SU-DHL-6 (cell line): ENCODE results near the gene AKAP1.

Source experiments
- H2AFZ ChIP-seq: fragments of 200-600 bp; sonication (generic); 2 replicates; pipeline ENCODE4 v1.6.1; 2014; ENCODE audit warnings: low read depth, mild to moderate bottlenecking, moderate library complexity, mixed read lengths, antibody characterized with exemption, low read length; ENCODE audit not compliant: severe bottlenecking
- H3F3A ChIP-seq: fragments of 200-600 bp; shearing (Covaris generic); 2 replicates; pipeline ENCODE4 v1.6.0; 2016; ENCODE audit warnings: antibody characterized with exemption, mild to moderate bottlenecking; ENCODE audit not compliant: insufficient read depth
- H3K27ac ChIP-seq: fragments of 200-600 bp; sonication (generic); 2 replicates; pipeline ENCODE4 v1.5.1; 2016; ENCODE audit warnings: low read depth, mild to moderate bottlenecking, low read length, moderate library complexity, mixed read lengths
- H3K27me3 ChIP-seq: fragments of 200-600 bp; sonication (generic), shearing (Covaris generic); 2 replicates; pipeline ENCODE4 v1.6.0; 2014; ENCODE audit warnings: mild to moderate bottlenecking, low read length
- H3K36me3 ChIP-seq: fragments of 200-600 bp; sonication (generic); 2 replicates; pipeline ENCODE4 v1.6.1; 2014; ENCODE audit warnings: mild to moderate bottlenecking, low read length, mixed read lengths
- H3K4me2 ChIP-seq: fragments of 300-600, 200-600 bp; shearing (Covaris generic), sonication (generic); 2 replicates; pipeline ENCODE4 v1.6.0; 2014; ENCODE audit warnings: low read length, low read depth, mild to moderate bottlenecking; ENCODE audit not compliant: poor library complexity, severe bottlenecking
- H3K4me3 ChIP-seq: fragments of 200-600 bp; sonication (generic); 2 replicates; pipeline ENCODE4 v1.5.1; 2014; ENCODE audit warnings: antibody characterized with exemption, low read length, mild to moderate bottlenecking, mixed read lengths; ENCODE audit not compliant: insufficient read depth, poor library complexity, severe bottlenecking
- H3K79me2 ChIP-seq: fragments of 200-600 bp; sonication (generic); 2 replicates; pipeline ENCODE4 v1.6.1; 2014; ENCODE audit warnings: mild to moderate bottlenecking, low read length, moderate library complexity; ENCODE audit not compliant: insufficient read depth
- H3K9ac ChIP-seq: fragments of 200-600 bp; sonication (generic); 2 replicates; pipeline ENCODE4 v1.7.0; 2014; ENCODE audit warnings: mild to moderate bottlenecking, low read length
- H3K9me2 ChIP-seq: fragments of 200-600 bp; sonication (generic); replicated peaks from 2 replicates; pipeline ENCODE4 v1.6.1; 2014; ENCODE audit warnings: low read length; ENCODE audit not compliant: insufficient read depth
- H3K9me3 ChIP-seq: fragments of 200-600 bp; sonication (generic); 2 replicates; pipeline ENCODE4 v1.6.1; 2014; ENCODE audit warnings: low read length, mixed read lengths; ENCODE audit not compliant: insufficient read depth
- H4K20me1 ChIP-seq: fragments of 200-600 bp; sonication (generic); 2 replicates; pipeline ENCODE4 v1.6.1; 2014; ENCODE audit warnings: low read depth, mild to moderate bottlenecking, antibody characterized with exemption, low read length, moderate library complexity, mixed read lengths
- EZH2phosphoT487 ChIP-seq: fragments of 200-600 bp; sonication (generic), shearing (Covaris generic); conservative IDR thresholded peaks from 2 replicates; pipeline ENCODE4 v1.6.1; 2018; ENCODE audit warnings: mild to moderate bottlenecking, antibody characterized with exemption, low read length, moderate library complexity, mixed read lengths
- TF ChIP-seq, protein P1 (sequence below): fragments of 200-600 bp; sonication (generic); IDR thresholded peaks from one replicate; pipeline ENCODE4 v1.5.1; 2017; ENCODE audit warnings: antibody characterized with exemption, mild to moderate bottlenecking, low read length, moderate library complexity; ENCODE audit not compliant: insufficient read depth, poor library complexity, severe bottlenecking

AKAP1 gene

DNA sequence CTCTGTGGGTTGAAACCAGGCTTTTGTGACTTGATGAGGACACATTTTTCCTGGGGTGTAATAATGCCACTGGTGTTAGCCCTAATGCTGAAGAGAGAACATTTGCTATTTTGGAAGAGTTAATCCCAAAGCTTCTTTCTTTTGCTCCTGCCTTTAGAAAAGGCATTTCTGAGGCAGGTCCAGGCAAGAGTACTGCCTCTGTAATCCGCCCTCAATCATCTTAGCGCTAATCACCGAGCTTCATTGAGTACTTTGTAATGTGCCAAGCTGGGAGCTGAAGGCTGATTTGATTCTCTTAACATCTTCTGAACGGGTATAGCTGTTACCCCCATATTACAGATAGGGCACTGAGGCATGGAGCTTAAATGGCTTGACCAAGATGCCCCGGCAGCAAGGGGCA lies 60.3 kb downstream of the AKAP1 start:
- peaks cover 5% of the 10 kb centered on the region; the same call in 1 of the 2 replicates for H3K9me3 ChIP-seq
- H3K27ac ChIP-seq, result no peak overlapping the region
- no peak overlapping the region for H3K4me2 ChIP-seq
- no peak overlapping the region for H3K4me3 ChIP-seq
- H4K20me1 ChIP-seq, result no peaks in the 10 kb centered on the region
- no peak overlapping the region for H3K9ac ChIP-seq
- no peaks in the 10 kb centered on the region for H3K9me2 ChIP-seq
- H2AFZ ChIP-seq, result no peak overlapping the region
- TF ChIP-seq EZH2phosphoT487, result no peak
- TF ChIP-seq, protein P1, sequence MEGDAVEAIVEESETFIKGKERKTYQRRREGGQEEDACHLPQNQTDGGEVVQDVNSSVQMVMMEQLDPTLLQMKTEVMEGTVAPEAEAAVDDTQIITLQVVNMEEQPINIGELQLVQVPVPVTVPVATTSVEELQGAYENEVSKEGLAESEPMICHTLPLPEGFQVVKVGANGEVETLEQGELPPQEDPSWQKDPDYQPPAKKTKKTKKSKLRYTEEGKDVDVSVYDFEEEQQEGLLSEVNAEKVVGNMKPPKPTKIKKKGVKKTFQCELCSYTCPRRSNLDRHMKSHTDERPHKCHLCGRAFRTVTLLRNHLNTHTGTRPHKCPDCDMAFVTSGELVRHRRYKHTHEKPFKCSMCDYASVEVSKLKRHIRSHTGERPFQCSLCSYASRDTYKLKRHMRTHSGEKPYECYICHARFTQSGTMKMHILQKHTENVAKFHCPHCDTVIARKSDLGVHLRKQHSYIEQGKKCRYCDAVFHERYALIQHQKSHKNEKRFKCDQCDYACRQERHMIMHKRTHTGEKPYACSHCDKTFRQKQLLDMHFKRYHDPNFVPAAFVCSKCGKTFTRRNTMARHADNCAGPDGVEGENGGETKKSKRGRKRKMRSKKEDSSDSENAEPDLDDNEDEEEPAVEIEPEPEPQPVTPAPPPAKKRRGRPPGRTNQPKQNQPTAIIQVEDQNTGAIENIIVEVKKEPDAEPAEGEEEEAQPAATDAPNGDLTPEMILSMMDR, result no peak
- no peaks in the 10 kb centered on the region for H3F3A ChIP-seq
- no peaks in the 10 kb centered on the region for H3K36me3 ChIP-seq
- no peaks in the 10 kb centered on the region for H3K27me3 ChIP-seq
- H3K79me2 ChIP-seq, result no peaks in the 10 kb centered on the region

DNA sequence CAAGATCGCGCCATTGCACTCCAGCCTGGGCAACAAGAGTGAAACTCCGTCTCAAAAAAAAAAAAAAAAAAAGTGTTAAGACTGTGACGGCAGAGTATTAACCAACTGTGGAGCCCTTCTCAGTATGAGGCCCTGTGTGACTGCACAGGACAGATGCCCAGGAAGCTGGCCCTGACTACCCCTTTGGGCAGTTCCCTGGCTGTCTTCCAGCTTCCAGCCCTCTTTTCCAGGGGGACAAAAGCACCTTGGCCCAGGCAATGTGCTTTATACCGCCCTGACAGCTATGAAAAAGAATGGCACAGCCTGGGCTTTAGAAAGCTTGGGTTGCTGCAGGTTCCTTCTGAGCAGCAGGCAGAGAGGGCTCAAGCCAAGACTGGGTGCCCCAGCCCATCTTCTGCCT lies 61.2 kb downstream of the AKAP1 start:
- no peak overlapping the region for H3K4me2 ChIP-seq
- no peak overlapping the region for H3K4me3 ChIP-seq
- no peak overlapping the region for H2AFZ ChIP-seq
- H3K79me2 ChIP-seq, result no peaks in the 10 kb centered on the region
- H3K27me3 ChIP-seq, result no peaks in the 10 kb centered on the region
- no peaks in the 10 kb centered on the region for H3K36me3 ChIP-seq
- H3K9me3 ChIP-seq, result peaks cover 5% of the 10 kb centered on the region; the same call in 1 of the 2 replicates
- no peaks in the 10 kb centered on the region for H4K20me1 ChIP-seq
- no peak overlapping the region for H3K27ac ChIP-seq
- no peaks in the 10 kb centered on the region for H3F3A ChIP-seq
- TF ChIP-seq, protein P1, result no peak
- no peak for TF ChIP-seq EZH2phosphoT487
- no peak overlapping the region for H3K9ac ChIP-seq
- no peaks in the 10 kb centered on the region for H3K9me2 ChIP-seq

DNA sequence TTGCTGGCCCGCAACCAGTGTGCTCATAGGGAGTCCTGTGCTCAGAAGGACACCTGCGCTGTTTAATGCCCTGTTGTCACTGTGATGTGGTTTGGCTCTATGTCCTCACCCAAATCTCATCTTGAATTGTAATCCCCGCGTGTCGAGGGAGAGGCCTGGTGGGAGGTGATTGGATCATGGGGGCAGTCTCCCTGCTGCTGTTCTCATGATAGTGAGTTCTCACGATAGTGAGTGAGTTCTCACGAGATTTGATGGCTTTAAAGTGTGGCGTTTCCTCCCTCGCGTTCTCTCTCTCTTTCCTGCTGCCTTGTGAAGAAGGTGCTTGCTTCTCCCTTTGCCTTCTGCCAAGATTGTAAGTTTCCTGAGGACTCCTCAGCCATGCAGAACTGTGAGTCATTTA lies 66.8 kb downstream of the AKAP1 start:
- H3K9me3 ChIP-seq, result peaks cover 5% of the 10 kb centered on the region; the same call in 1 of the 2 replicates
- H4K20me1 ChIP-seq, result no peaks in the 10 kb centered on the region
- H3F3A ChIP-seq, result no peaks in the 10 kb centered on the region

More for the DNA sequence above, 66.8 kb downstream of the AKAP1 start:
- H2AFZ ChIP-seq, result no peak overlapping the region
- H3K27me3 ChIP-seq, result no peaks in the 10 kb centered on the region
- H3K27ac ChIP-seq, result no peak overlapping the region
- no peaks in the 10 kb centered on the region for H3K79me2 ChIP-seq
- H3K4me3 ChIP-seq, result no peak overlapping the region
- H3K36me3 ChIP-seq, result no peaks in the 10 kb centered on the region
- H3K4me2 ChIP-seq, result no peak overlapping the region
- TF ChIP-seq, protein P1, result no peak
- TF ChIP-seq EZH2phosphoT487, result no peak
- H3K9me2 ChIP-seq, result no peaks in the 10 kb centered on the region
- no peak overlapping the region for H3K9ac ChIP-seq
